Esophagus squamous epithelium (tissue), 5 donors: ENCODE measurements around the gene ADPRS. TPM values are rescaled to one million over a fixed set of nuclear protein-coding genes. Genes with fewer than 3 reads are reported as not detected.
A peak's percentile ranks its signal among the peaks of the same experiment; 100 is the strongest.

Experiments used
- DNase-seq: peaks from one replicate; lab custom pipeline; 2025; lab: John Stamatoyannopoulos, UW
- H3K27ac ChIP-seq, 4 donors: fragments of 200-600 bp; sonication (generic); one replicate each; pipeline ENCODE4 v1.5.1; 2016 to 2019; ENCODE audit warnings: mild to moderate bottlenecking in 1 of 4
- H3K27me3 ChIP-seq, 4 donors: fragments of 200-600 bp; sonication (generic); 1 replicate in 3 of 4; 2 replicates in 1 of 4; pipeline versions ENCODE4 v1.5.1 to v1.6.0; 2017 to 2021; ENCODE audit warnings: antibody characterized with exemption in 1 of 4
- H3K36me3 ChIP-seq, 3 donors: fragments of 200-600 bp; sonication (generic); one replicate each; pipeline ENCODE4 v1.5.1; 2016 to 2019
- H3K4me1 ChIP-seq, 3 donors: fragments of 200-600 bp; sonication (generic); one replicate each; pipeline ENCODE4 v1.5.1; 2017 to 2019
- H3K4me3 ChIP-seq, 4 donors: fragments of 200-600 bp; sonication (generic); 1 replicate in 3 of 4; 2 replicates in 1 of 4; pipeline ENCODE4 v1.5.1; 2016 to 2019; ENCODE audit warnings: mild to moderate bottlenecking in 2 of 4, moderate library complexity in 1 of 4
- H3K9me3 ChIP-seq, 3 donors: fragments of 200-600 bp; sonication (generic); one replicate each; pipeline ENCODE4 v1.5.1; 2016 to 2019
- POLR2A ChIP-seq, 4 donors: fragments of 450-650 bp; IDR thresholded peaks; one replicate each; pipeline ENCODE4 v1.6.1; 2017; ENCODE audit warnings: antibody characterized with exemption in 4 of 4, mild to moderate bottlenecking in 4 of 4, moderate library complexity in 3 of 4
- WGBS, 2 donors: methylation state at CpG; one replicate each; pipeline ENCODE4 v1.1.5; 2018; 5-methylcytosine and 5-hydroxymethylcytosine counted together
- intact Hi-C: fragments of 100-400 bp; cut with DNase I; formaldehyde crosslinking; loops from one replicate; pipeline ENCODE4 v1.15.0; 2022
- total RNA-seq, 4 donors: library from RNA; depleted of rRNA; stranded (reverse); fragments of >200 nt; gene quantifications; one replicate each; pipeline ENCODE4 v1.1.0, GENCODE V29; 2016
- TF ChIP-seq, protein P1 (sequence below), 6 experiments: fragments of 450-650 bp in 4 of 6; fragments of 200-600 bp in 2 of 6; sonication (generic) in 2 of 6; IDR thresholded peaks; one replicate each; pipeline ENCODE4 v1.5.1; 2016 to 2019; ENCODE audit warnings: antibody characterized with exemption in 6 of 6, mild to moderate bottlenecking in 4 of 6, moderate library complexity in 4 of 6
- donor health status: DM: yes; HTN: yes; CAD: no.

ADPRS gene
- total RNA-seq, 4 donors from 2014 or later = 41.0 to 57.8 (median 48.1) TPM

- no peaks in the 10 kb centered on the region for H3K9me3 ChIP-seq
- peaks cover 9 to 40% (median 10%) of the 10 kb centered on the region in 3 donors for H3K36me3 ChIP-seq
- intact Hi-C loops = no loop called here
- TF ChIP-seq, protein P1, sequence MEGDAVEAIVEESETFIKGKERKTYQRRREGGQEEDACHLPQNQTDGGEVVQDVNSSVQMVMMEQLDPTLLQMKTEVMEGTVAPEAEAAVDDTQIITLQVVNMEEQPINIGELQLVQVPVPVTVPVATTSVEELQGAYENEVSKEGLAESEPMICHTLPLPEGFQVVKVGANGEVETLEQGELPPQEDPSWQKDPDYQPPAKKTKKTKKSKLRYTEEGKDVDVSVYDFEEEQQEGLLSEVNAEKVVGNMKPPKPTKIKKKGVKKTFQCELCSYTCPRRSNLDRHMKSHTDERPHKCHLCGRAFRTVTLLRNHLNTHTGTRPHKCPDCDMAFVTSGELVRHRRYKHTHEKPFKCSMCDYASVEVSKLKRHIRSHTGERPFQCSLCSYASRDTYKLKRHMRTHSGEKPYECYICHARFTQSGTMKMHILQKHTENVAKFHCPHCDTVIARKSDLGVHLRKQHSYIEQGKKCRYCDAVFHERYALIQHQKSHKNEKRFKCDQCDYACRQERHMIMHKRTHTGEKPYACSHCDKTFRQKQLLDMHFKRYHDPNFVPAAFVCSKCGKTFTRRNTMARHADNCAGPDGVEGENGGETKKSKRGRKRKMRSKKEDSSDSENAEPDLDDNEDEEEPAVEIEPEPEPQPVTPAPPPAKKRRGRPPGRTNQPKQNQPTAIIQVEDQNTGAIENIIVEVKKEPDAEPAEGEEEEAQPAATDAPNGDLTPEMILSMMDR (IDR thresholded peaks at IDR 0.05) = no peak
- H3K4me1 ChIP-seq = peaks cover 35 to 68% (median 50%) of the 10 kb centered on the region in 3 donors
- 50 to 56% methylated on average over 4 of the region's 6 CpGs for WGBS, 2 donors
- no peak for DNase-seq
- peak overlapping the region; percentile 76 to 86 (median 82) for H3K27ac ChIP-seq
- no peak overlapping the region for H3K4me3 ChIP-seq
- no peaks in the 10 kb centered on the region for H3K27me3 ChIP-seq
These were observed 46.6 kb downstream of the ADPRS start for GRCh38 chr1:36135330-36135667.

GRCh38 chr1:36135796-36136195 is 47.1 kb downstream of the ADPRS start:
- TF ChIP-seq POLR2A (IDR thresholded peaks at IDR 0.05) = no peak
- TF ChIP-seq, protein P1 (IDR thresholded peaks at IDR 0.05) = no peak
- no peak for DNase-seq
- Histone ChIP-seq H3K27ac (peak overlapping the region; percentile 76 to 86 (median 82)), H3K4me1 (peaks cover 35 to 72% (median 55%) of the 10 kb centered on the region in 3 donors), H3K36me3 (peaks cover 9 to 42% (median 10%) of the 10 kb centered on the region in 3 donors), H3K4me3 (no peak overlapping the region), H3K27me3 (no peaks in the 10 kb centered on the region), H3K9me3 (no peaks in the 10 kb centered on the region)
- intact Hi-C loops = no loop called here

DNA sequence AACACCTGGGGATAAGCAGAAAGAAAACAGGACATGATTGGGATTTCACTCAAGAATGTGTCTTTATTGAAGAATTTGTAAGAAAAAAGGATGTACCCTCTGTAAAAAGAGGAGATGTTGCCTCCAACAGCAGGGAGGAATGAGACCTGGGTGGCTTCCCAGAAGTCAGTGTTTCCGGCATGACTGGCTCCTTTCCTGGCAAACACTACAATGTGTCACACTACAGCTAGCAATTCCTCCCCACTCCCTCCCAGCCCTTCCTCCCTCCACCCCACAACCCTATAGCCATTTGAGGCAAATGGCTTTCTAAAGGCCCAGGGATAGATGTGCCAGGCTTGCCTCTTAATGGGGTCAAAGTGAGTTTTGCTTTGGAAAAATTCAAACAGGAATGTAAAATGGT is 47.8 kb downstream of the ADPRS start:
- peak overlapping the region; percentile 76 to 86 (median 82) for H3K27ac ChIP-seq
- WGBS, 2 donors = 25 to 45% methylated on average over 1 of the region's 1 CpG
- peaks cover 35 to 80% (median 61%) of the 10 kb centered on the region in 3 donors for H3K4me1 ChIP-seq
- H3K9me3 ChIP-seq = no peaks in the 10 kb centered on the region
- intact Hi-C loops = no loop called here
- no peak for TF ChIP-seq POLR2A (IDR thresholded peaks at IDR 0.05)
- TF ChIP-seq, protein P1 (IDR thresholded peaks at IDR 0.05) = no peak
- no peaks in the 10 kb centered on the region for H3K27me3 ChIP-seq
- H3K36me3 ChIP-seq = peaks cover 9 to 42% (median 10%) of the 10 kb centered on the region in 3 donors
- no peak overlapping the region for H3K4me3 ChIP-seq
- no peak for DNase-seq

DNA sequence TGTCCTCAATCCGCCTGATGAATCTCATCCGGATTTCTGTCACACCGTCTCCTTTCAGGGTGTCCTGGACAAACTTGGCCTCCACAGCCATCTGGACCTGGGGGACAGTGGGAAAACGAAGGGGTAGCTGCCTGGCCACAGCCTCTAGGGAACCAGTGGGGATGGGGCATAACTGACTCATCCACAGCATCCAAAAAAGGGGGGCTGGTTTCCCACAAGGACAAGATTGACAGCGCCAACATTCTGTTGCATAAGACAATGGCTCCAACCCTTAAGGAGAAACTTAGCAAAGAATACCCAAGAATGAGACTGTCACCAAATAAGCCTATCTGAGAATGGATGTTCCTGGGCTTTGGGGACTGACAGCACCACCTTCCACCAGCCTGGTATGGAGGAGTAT is 48.5 kb downstream of the ADPRS start:
- Histone ChIP-seq H3K4me3 (no peak overlapping the region), H3K27ac (peak overlapping the region; percentile 76 to 86 (median 82)), H3K9me3 (no peaks in the 10 kb centered on the region), H3K4me1 (peaks cover 38 to 87% (median 64%) of the 10 kb centered on the region in 3 donors), H3K36me3 (peaks cover 9 to 42% (median 10%) of the 10 kb centered on the region in 3 donors), H3K27me3 (no peaks in the 10 kb centered on the region)
- no peak for DNase-seq
- 50 to 80% methylated on average over 2 to 3 of the region's 5 CpGs for WGBS, 2 donors
- intact Hi-C loops = no loop called here
- TF ChIP-seq, protein P1 (IDR thresholded peaks at IDR 0.05) = no peak
- no peak for TF ChIP-seq POLR2A (IDR thresholded peaks at IDR 0.05)

DNA sequence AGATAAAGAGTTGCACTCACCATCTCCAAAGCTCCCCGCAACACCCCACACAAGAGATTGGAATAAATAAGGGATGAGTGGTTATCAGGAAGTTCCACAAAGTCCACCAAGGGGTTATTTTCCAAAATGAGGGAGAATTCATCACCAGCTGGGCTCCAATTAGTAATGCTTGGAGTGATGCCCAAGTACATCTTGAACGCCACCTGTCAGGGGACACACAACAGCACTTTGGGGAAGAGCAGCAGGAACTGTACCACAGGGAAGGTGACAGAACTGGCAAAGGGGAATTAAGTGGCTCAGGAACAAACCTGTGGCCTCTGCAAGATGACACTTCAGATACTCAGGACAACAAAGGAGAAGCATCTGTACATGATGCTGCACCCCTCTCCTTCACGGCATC is 49.1 kb downstream of the ADPRS start:
- H3K36me3 ChIP-seq = peaks cover 9 to 42% (median 10%) of the 10 kb centered on the region in 3 donors
- TF ChIP-seq, protein P1 (IDR thresholded peaks at IDR 0.05) = no peak
- TF ChIP-seq POLR2A (IDR thresholded peaks at IDR 0.05) = no peak
- H3K4me3 ChIP-seq = no peak overlapping the region
- peak overlapping the region in 3 of 4 donors; percentile 5 to 86 (median 83) for H3K27ac ChIP-seq
- H3K27me3 ChIP-seq = no peaks in the 10 kb centered on the region
- no peak for DNase-seq
- intact Hi-C loops = no loop called here
- no peaks in the 10 kb centered on the region for H3K9me3 ChIP-seq
- H3K4me1 ChIP-seq = peaks cover 40 to 91% (median 68%) of the 10 kb centered on the region in 3 donors
- WGBS, 2 donors = 84 to 92% methylated on average over 2 to 3 of the region's 3 CpGs
